Stimulated activated CD8-positive, alpha-beta memory T cell treated with anti-CD3 and anti-CD28 coated beads, Interleukin-7, amount 100 ng/mL, for 1 hour (primary cell): Measurements from ENCODE around the gene PLA2G4D.

Experiments used
- DNase-seq, 2 donors: peaks; one replicate each; pipeline ENCODE4 v3.0.0-alpha.2; 2020; ENCODE audit warnings: low read depth in 2 of 2

Gene PLA2G4D

GRCh38 chr15:42018306-42019224 is 75.8 kb downstream of the PLA2G4D start:
- no peak for DNase-seq
